ENCODE data around the gene CMKLR1.

Gene CMKLR1

DNA sequence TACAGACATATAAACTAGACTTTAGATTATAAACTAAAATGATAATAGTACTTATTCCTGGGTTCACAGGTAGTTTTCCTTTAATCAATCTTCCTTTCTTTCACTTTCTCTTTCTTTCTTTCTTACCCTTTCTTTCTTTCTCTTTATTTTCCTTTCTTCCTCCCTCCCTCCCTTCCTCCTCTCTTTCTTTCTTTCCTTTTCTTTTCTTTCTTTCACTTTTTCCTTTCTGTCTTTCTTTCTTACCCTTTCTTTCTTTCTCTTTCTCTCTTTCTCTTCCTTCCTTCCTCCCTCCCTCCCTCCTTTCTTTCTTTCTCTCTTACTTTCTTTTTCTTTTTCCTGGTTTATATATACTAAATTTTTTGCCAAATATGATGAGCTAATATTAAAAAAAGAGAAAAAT is 61.5 kb downstream of the CMKLR1 start:
- H3K27me3 Mint-ChIP-seq (ENCODE audit: low read depth, poor library complexity) = peaks cover 12% of the 10 kb centered on the region
- TF ChIP-seq, protein P1, sequence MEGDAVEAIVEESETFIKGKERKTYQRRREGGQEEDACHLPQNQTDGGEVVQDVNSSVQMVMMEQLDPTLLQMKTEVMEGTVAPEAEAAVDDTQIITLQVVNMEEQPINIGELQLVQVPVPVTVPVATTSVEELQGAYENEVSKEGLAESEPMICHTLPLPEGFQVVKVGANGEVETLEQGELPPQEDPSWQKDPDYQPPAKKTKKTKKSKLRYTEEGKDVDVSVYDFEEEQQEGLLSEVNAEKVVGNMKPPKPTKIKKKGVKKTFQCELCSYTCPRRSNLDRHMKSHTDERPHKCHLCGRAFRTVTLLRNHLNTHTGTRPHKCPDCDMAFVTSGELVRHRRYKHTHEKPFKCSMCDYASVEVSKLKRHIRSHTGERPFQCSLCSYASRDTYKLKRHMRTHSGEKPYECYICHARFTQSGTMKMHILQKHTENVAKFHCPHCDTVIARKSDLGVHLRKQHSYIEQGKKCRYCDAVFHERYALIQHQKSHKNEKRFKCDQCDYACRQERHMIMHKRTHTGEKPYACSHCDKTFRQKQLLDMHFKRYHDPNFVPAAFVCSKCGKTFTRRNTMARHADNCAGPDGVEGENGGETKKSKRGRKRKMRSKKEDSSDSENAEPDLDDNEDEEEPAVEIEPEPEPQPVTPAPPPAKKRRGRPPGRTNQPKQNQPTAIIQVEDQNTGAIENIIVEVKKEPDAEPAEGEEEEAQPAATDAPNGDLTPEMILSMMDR (IDR thresholded peaks at IDR 0.05) = no peak
- H3K4me1 Mint-ChIP-seq = peaks cover 8% of the 10 kb centered on the region
- H3K9me3 Mint-ChIP-seq = no peaks in the 10 kb centered on the region
- no peaks in the 10 kb centered on the region for H3K36me3 Mint-ChIP-seq (ENCODE audit: low read depth)
- no peak overlapping the region for H3K4me3 Mint-ChIP-seq
- DNase-seq = no peak
- no peak overlapping the region for H3K27ac Mint-ChIP-seq

GRCh38 chr12:108273217-108273616 is 65.9 kb downstream of the CMKLR1 start:
- DNase-seq = no peak
- Mint-ChIP-seq H3K4me1 (peaks cover 5% of the 10 kb centered on the region), H3K36me3 (ENCODE audit: low read depth) (no peaks in the 10 kb centered on the region), H3K9me3 (no peaks in the 10 kb centered on the region), H3K27ac (no peak overlapping the region), H3K4me3 (no peak overlapping the region), H3K27me3 (ENCODE audit: low read depth, poor library complexity) (peaks cover 4% of the 10 kb centered on the region)
- TF ChIP-seq, protein P1 (IDR thresholded peaks at IDR 0.05) = no peak

GRCh38 chr12:108271951-108272872 is 66.9 kb downstream of the CMKLR1 start:
- Mint-ChIP-seq H3K27me3 (ENCODE audit: low read depth, poor library complexity) (no peaks in the 10 kb centered on the region), H3K4me3 (no peak overlapping the region), H3K27ac (no peak overlapping the region), H3K36me3 (ENCODE audit: low read depth) (no peaks in the 10 kb centered on the region), H3K9me3 (no peaks in the 10 kb centered on the region), H3K4me1 (peaks cover 5% of the 10 kb centered on the region)
- DNase-seq = no peak
- TF ChIP-seq, protein P1 (IDR thresholded peaks at IDR 0.05) = no peak

DNA sequence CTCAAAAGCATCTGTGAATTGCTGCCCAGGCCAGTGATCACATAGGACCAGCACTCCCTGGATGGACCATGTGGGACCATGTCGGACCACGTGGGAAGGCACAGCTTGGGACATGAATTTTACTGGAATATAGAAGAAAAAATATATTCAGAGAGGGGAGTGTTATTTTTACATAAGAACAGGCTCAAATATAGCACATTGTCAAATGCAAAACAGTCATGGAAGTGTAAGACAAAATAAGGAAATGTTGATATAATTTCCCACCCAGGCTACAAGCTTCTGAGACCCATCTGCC is 68.3 kb downstream of the CMKLR1 start:
- no peak for DNase-seq
- Mint-ChIP-seq H3K27ac (no peak overlapping the region), H3K4me3 (no peak overlapping the region), H3K4me1 (peaks cover 5% of the 10 kb centered on the region), H3K27me3 (ENCODE audit: low read depth, poor library complexity) (no peaks in the 10 kb centered on the region), H3K9me3 (no peaks in the 10 kb centered on the region), H3K36me3 (ENCODE audit: low read depth) (no peaks in the 10 kb centered on the region)
- TF ChIP-seq, protein P1 (IDR thresholded peaks at IDR 0.05) = no peak

DNA sequence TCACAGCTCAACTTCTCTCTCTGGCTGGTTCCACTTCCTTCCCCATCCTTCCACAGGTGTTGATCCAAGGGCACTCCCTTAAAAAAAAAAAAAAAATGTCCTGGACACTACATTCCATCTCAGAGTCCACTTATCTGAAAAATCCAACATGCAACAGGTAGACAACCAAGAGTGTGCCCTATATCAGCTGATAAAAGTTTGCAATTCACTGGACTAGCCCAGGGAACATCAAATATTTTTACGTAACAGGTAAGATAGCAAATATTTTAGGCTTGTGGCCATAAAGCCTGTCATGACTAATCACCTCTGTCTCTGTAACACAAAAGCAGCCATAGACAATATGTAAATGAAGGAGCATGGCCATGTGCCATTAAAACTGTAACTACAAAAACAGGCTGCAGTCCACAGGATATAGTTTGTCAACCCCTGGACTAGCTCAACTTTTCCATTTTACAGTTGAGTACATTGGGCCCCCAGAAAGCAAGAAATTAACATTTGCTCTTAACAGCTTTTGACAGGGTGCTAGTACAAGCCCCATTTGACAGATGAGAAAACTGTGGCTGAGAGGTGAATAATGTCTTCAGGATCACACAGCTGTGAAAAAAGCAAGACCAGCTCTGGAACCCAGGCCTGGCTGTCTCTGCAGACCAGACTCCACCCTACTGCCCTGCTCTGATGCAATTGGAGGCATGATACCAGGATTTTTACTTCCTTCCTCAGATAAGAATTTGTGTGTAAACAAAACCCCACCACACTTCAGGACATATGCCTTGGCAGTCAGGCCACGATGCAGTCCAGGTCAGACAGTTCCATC is 68.9 kb downstream of the CMKLR1 start:
- H3K27me3 Mint-ChIP-seq (ENCODE audit: low read depth, poor library complexity) = no peaks in the 10 kb centered on the region
- TF ChIP-seq, protein P1 (IDR thresholded peaks at IDR 0.05) = no peak
- no peak overlapping the region for H3K27ac Mint-ChIP-seq
- no peak for DNase-seq
- no peaks in the 10 kb centered on the region for H3K9me3 Mint-ChIP-seq
- H3K4me3 Mint-ChIP-seq = no peak overlapping the region
- H3K36me3 Mint-ChIP-seq (ENCODE audit: low read depth) = no peaks in the 10 kb centered on the region
- peaks cover 5% of the 10 kb centered on the region for H3K4me1 Mint-ChIP-seq
